Transverse colon (tissue), 4 donors: Measurements from ENCODE around the gene TUBB2B.

Experiments
- EP300 ChIP-seq: sonication (generic); formaldehyde crosslinking; IDR thresholded peaks from one replicate; pipeline ENCODE4 v1.6.1; 2017; ENCODE audit warnings: antibody characterized with exemption, low read depth
- POLR2A ChIP-seq: fragments of 450-650 bp; IDR thresholded peaks from one replicate; pipeline ENCODE4 v1.6.1; 2016; ENCODE audit warnings: antibody characterized with exemption, mild to moderate bottlenecking, moderate library complexity
- POLR2AphosphoS5 ChIP-seq, 3 donors: sonication (generic); formaldehyde crosslinking; IDR thresholded peaks; one replicate each; pipeline ENCODE4 v1.6.1; 2016; ENCODE audit warnings: antibody characterized with exemption in 3 of 3
- TF ChIP-seq, protein P1 (sequence below), 5 experiments: fragments of 200-600 bp in 3 of 5; fragments of 450-650 bp in 2 of 5; sonication (generic) in 3 of 5; IDR thresholded peaks; 1 replicate in 2 of 5; 2 replicates in 3 of 5; pipeline ENCODE4 v1.5.1; 2016 to 2017; ENCODE audit warnings: antibody characterized with exemption in 5 of 5, inconsistent platforms in 3 of 5, mild to moderate bottlenecking in 2 of 5, moderate library complexity in 1 of 5

DNA sequence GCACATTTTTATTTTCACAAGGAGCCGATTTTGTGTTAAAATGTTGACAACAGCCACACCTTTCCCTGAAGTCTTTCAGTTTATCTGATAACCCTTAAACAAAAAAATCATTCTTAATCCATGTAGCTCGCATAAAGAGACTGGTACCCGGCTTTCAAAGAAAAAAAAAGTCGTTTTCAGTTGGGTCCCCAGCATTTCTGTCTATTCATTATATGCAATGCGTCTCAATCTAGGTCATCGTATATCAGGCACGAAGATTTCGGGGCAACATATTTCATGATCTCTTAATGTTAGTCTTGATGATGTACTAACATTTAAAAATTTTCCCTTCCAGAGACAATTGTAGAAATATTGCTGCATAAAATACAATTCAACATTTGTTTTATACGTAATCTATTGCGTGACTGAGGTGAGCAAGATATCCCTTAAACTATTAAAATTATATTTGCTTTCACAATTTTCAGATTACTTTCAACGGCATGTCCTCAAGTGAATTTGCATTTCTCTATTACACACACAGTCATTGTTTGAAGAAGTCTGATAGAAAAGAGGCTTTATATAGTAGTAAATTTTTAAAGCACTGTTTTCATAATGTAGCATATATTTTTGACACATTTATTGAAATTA lies 2.9 kb upstream of the TUBB2B start:
- TF ChIP-seq, protein P1, sequence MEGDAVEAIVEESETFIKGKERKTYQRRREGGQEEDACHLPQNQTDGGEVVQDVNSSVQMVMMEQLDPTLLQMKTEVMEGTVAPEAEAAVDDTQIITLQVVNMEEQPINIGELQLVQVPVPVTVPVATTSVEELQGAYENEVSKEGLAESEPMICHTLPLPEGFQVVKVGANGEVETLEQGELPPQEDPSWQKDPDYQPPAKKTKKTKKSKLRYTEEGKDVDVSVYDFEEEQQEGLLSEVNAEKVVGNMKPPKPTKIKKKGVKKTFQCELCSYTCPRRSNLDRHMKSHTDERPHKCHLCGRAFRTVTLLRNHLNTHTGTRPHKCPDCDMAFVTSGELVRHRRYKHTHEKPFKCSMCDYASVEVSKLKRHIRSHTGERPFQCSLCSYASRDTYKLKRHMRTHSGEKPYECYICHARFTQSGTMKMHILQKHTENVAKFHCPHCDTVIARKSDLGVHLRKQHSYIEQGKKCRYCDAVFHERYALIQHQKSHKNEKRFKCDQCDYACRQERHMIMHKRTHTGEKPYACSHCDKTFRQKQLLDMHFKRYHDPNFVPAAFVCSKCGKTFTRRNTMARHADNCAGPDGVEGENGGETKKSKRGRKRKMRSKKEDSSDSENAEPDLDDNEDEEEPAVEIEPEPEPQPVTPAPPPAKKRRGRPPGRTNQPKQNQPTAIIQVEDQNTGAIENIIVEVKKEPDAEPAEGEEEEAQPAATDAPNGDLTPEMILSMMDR (IDR thresholded peaks at IDR 0.05), result no peak
- TF ChIP-seq POLR2AphosphoS5 (IDR thresholded peaks at IDR 0.05) (no peak), EP300 (no peak), POLR2A (no peak)
